Left lung (tissue), 10 donors: ENCODE measurements around the gene MRPL43. TPM values are rescaled to one million over a fixed set of nuclear protein-coding genes. Genes with fewer than 3 reads are reported as not detected.

Experiments used
- ATAC-seq: fragments of 200-7000 bp; cut with Tn5 transposase; one replicate; pipeline ENCODE4 v1.9.1; 2020; ENCODE audit warnings: moderate library complexity
- DNase-seq, 4 donors: peaks; one replicate each; pipeline ENCODE4 v3.0.0-alpha.2; 2013 to 2020
- H3K27ac ChIP-seq, 2 donors: fragments of 200-600 bp; sonication (generic) in 1 of 2; one replicate each; pipeline versions ENCODE4 v1.5.0 to v1.8.0; 2020 to 2021
- H3K27me3 ChIP-seq, 2 donors: fragments of 200-600 bp; sonication (generic) in 1 of 2; one replicate each; pipeline versions ENCODE4 v1.5.0 to v1.8.0; 2020 to 2021
- H3K36me3 ChIP-seq, 2 donors: fragments of 200-600 bp; sonication (generic) in 1 of 2; one replicate each; pipeline versions ENCODE4 v1.5.0 to v1.8.0; 2020 to 2021
- H3K4me1 ChIP-seq, 2 donors: fragments of 200-600 bp; one replicate each; pipeline ENCODE4 v1.8.0; 2021
- H3K4me3 ChIP-seq, 2 donors: fragments of 200-600 bp; sonication (generic) in 1 of 2; one replicate each; pipeline versions ENCODE4 v1.5.0 to v1.8.0; 2020 to 2021; ENCODE audit warnings: mild to moderate bottlenecking in 1 of 2
- H3K9me3 ChIP-seq, 2 donors: fragments of 200-600 bp; sonication (generic) in 1 of 2; one replicate each; pipeline versions ENCODE4 v1.5.0 to v1.8.0; 2020 to 2021
- intact Hi-C, 2 donors: fragments of 100-400 bp; cut with DNase I; formaldehyde crosslinking; loops; one replicate each; pipeline versions ENCODE4 v1.11.2 to v1.14.2; 2022
- polyA plus RNA-seq, 6 donors: library from polyadenylated mRNA; unstranded; fragments of 120-200 nt; gene quantifications; one replicate each; pipeline ENCODE4 v1.2.1, GENCODE V29; 2013; ENCODE audit not compliant: insufficient read length in 6 of 6
- total RNA-seq, 2 donors: library from RNA; stranded (reverse); fragmentation: NEBNext Ultra II Directional; extraction: Animal tissue kit (Norgen Biotek cat#: 25700); gene quantifications; one replicate each; pipeline ENCODE4 v1.2.1, GENCODE V29; 2021
- TF ChIP-seq, protein P1 (sequence below), 2 donors: fragments of 200-600 bp; sonication (generic) in 1 of 2; IDR thresholded peaks; one replicate each; pipeline versions ENCODE4 v1.5.0 to v1.8.0; 2021; ENCODE audit warnings: antibody characterized with exemption in 2 of 2
- donor health status: DM: no; HTN: yes; CAD: no.
- donor health status: DM: no; HTN: no; CAD: no.

Gene MRPL43
- total and polyA plus RNA-seq, 8 donors: 55.0 to 103 (median 82.9) TPM

DNA sequence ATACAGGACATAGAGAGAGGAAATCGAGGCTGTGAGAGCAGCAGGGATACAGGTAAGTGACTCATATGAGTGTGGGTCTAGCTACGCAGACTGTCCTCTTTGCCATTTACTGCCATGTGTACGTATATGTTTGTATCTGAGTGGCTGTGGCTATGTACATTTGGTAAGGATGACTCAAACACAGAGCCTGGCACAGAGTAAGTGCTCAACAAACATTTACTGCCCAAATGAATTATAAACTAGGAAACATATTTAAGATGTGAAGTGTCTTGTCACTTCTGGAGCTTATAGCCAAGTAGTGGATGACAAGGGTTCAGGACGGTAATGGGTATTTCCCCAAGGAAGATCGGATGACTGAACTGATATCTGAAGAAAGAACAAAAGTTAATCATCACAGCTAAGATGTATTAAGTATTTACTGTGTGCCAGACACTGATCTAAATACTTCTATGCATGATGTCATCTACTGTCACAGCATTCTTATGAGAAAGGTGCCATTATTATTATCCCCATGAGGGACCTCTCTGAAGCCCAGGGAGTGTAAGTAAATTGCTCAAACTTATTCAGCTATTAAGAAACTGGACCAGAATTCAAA lies 6.0 kb downstream of the MRPL43 start:
- Histone ChIP-seq H3K9me3 (no peaks in the 10 kb centered on the region), H3K27ac (no peak overlapping the region), H3K4me1 (peaks cover 2 to 5% of the 10 kb centered on the region in 2 donors), H3K27me3 (no peaks in the 10 kb centered on the region), H3K36me3 (peaks cover 0 to 53% of the 10 kb centered on the region in 2 donors), H3K4me3 (no peak overlapping the region)
- intact Hi-C loops: no loop called here
- TF ChIP-seq, protein P1, sequence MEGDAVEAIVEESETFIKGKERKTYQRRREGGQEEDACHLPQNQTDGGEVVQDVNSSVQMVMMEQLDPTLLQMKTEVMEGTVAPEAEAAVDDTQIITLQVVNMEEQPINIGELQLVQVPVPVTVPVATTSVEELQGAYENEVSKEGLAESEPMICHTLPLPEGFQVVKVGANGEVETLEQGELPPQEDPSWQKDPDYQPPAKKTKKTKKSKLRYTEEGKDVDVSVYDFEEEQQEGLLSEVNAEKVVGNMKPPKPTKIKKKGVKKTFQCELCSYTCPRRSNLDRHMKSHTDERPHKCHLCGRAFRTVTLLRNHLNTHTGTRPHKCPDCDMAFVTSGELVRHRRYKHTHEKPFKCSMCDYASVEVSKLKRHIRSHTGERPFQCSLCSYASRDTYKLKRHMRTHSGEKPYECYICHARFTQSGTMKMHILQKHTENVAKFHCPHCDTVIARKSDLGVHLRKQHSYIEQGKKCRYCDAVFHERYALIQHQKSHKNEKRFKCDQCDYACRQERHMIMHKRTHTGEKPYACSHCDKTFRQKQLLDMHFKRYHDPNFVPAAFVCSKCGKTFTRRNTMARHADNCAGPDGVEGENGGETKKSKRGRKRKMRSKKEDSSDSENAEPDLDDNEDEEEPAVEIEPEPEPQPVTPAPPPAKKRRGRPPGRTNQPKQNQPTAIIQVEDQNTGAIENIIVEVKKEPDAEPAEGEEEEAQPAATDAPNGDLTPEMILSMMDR (IDR thresholded peaks at IDR 0.05): no peak
- no peak for ATAC-seq
- DNase-seq: no peak

DNA sequence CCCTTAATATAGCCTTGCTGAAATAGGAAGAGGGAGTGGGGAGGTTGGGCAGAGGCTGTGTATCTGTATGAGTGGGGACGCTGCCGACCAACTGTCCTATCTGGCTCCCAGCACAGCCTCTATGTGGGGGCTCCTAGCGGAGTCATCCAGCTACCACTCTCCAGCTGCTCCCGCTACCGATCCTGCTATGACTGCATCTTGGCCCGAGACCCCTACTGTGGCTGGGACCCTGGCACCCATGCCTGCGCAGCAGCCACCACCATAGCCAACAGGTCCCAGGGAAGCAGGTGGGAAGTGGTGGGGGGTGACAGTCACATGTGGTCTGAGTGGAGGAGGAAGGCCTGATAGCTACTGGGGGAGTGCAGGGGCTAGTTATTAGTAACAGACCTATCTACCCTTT lies 6.6 kb downstream of the MRPL43 start:
- Histone ChIP-seq H3K4me1 (no peaks in the 10 kb centered on the region), H3K27ac (no peak overlapping the region), H3K36me3 (peaks cover 0 to 53% of the 10 kb centered on the region in 2 donors), H3K4me3 (no peak overlapping the region), H3K9me3 (no peaks in the 10 kb centered on the region), H3K27me3 (no peaks in the 10 kb centered on the region)
- DNase-seq (no peak), ATAC-seq (no peak)
- TF ChIP-seq, protein P1 (IDR thresholded peaks at IDR 0.05): no peak
- intact Hi-C loops: no loop called here

DNA sequence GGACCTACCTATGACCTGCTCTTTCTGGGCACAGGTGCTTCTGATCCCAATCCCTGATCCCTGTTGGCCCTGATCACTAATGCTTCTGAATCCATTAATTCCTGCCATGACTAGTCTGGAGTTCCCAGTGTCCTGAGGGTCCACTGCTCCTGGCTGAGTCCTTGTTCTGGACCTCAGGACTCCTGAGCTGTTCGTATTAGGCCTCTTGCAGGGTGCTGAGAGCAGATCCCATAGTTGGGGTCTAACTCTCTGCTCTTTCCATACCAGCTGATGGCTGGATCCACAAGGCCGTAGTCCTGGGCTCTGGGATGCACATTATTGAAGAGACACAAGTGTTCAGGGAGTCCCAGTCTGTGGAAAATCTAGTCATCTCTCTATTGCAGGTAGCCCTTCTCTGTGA lies 7.0 kb downstream of the MRPL43 start:
- no peak for DNase-seq
- TF ChIP-seq, protein P1 (IDR thresholded peaks at IDR 0.05): no peak
- Histone ChIP-seq H3K27ac (no peak overlapping the region), H3K36me3 (peaks cover 0 to 53% of the 10 kb centered on the region in 2 donors), H3K27me3 (no peaks in the 10 kb centered on the region), H3K4me1 (no peaks in the 10 kb centered on the region), H3K4me3 (no peak overlapping the region), H3K9me3 (no peaks in the 10 kb centered on the region)
- intact Hi-C loops: no loop called here
- ATAC-seq: no peak

DNA sequence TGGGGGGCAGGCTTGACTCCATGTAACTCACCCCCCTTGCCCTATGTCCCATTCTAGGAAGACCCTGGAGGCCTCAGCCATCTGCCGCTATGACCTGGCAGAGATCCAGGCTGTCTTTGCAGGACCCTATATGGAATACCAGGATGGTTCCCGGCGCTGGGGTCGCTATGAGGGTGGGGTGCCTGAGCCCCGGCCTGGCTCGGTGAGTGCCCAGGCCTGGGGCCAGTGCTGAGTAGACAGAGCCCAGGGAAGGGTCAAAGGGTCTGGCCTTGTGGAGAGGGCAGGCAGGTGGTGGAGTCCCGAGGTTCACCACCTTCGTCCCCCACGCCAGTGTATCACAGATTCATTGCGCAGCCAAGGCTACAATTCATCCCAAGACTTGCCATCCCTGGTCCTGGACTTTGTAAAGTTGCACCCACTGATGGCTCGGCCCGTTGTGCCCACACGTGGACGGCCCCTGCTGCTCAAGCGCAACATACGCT lies 7.5 kb downstream of the MRPL43 start:
- no peaks in the 10 kb centered on the region for H3K9me3 ChIP-seq
- no peak for DNase-seq
- no peak overlapping the region for H3K4me3 ChIP-seq
- H3K27ac ChIP-seq: no peak overlapping the region
- H3K27me3 ChIP-seq: no peaks in the 10 kb centered on the region
- peaks cover 0 to 53% of the 10 kb centered on the region in 2 donors for H3K36me3 ChIP-seq
- TF ChIP-seq, protein P1 (IDR thresholded peaks at IDR 0.05): no peak
- H3K4me1 ChIP-seq: no peaks in the 10 kb centered on the region
- ATAC-seq: no peak
- intact Hi-C loops: no loop called here

DNA sequence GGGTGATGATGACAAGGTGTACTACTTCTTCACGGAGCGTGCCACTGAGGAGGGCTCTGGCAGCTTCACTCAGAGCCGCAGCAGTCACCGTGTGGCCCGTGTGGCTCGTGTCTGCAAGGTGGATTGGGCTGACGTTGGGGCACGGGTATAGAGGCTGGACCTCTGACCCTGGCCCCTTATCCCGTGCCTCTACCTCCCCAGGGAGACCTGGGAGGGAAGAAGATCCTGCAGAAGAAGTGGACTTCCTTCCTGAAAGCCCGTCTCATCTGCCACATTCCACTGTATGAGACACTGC lies 8.4 kb downstream of the MRPL43 start:
- H3K27ac ChIP-seq: no peak overlapping the region
- DNase-seq (no peak), ATAC-seq (no peak)
- no peaks in the 10 kb centered on the region for H3K4me1 ChIP-seq
- TF ChIP-seq, protein P1 (IDR thresholded peaks at IDR 0.05): no peak
- H3K27me3 ChIP-seq: no peaks in the 10 kb centered on the region
- H3K9me3 ChIP-seq: no peaks in the 10 kb centered on the region
- H3K4me3 ChIP-seq: no peak overlapping the region
- intact Hi-C loops: no loop called here
- H3K36me3 ChIP-seq: peaks cover 0 to 51% of the 10 kb centered on the region in 2 donors
